Measurements from ENCODE around the gene NKX2-4.

DNA sequence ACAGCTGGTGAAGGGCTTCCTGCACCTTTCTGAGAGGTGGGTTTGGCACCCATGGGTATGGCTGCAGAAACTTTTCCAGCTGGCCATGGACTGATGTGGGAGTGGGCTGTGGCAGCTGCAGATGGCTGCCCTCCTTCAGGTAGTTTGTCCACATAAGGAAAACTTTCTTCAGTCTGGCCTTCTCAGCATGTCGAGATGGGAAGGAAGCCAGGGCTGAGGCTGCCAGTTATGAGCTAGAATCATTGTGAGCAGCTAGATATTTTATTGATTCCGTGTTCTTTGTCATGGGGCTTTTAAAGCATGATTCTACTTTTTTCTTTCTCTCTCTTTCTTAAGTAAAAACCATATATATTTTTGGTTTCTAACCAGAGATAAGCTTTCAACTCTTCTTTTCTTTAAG lies 16.6 kb downstream of the NKX2-4 start:
- TF ChIP-seq POLR2A (IDR thresholded peaks at IDR 0.05; ENCODE audit: low read length): no peak
- TF ChIP-seq GATA1 (IDR thresholded peaks at IDR 0.05; ENCODE audit: low read depth, low read length): no peak

Measured in erythroblast (primary cell).